Astrocyte of the cerebellum (primary cell): ENCODE data around the gene TESMIN.

ENCODE experiments used
- DNase-seq: peaks from one replicate; pipeline ENCODE4 v3.0.0-alpha.2; 2011; ENCODE audit warnings: low read depth
- H3K4me3 ChIP-seq: 2 replicates; pipeline ENCODE4 v1.5.1; 2011; ENCODE audit warnings: mild to moderate bottlenecking, low read depth, low read length, moderate library complexity
- CTCF ChIP-seq: IDR thresholded peaks from 2 replicates; pipeline ENCODE4 v1.5.1; 2012; ENCODE audit warnings: low read length, low read depth, moderate library complexity, mild to moderate bottlenecking; ENCODE audit errors: missing control alignments
- in situ Hi-C: cut with HindIII; loops from 2 replicates; pipeline ENCODE4 v1.10.0; 2017; ENCODE audit warnings: low sequenced_read_pairs

The TESMIN gene

GRCh38 chr11:68722143-68722542 is 29.2 kb downstream of the TESMIN start:
- no peak for DNase-seq
- no peak overlapping the region for H3K4me3 ChIP-seq
- in situ Hi-C loops, result no loop called here
- no peak for TF ChIP-seq CTCF

- in situ Hi-C loops, result no loop called here
- DNase-seq, result no peak
Measured at GRCh38 chr11:68721075-68721474, 30.2 kb downstream of the TESMIN start.

GRCh38 chr11:68715456-68716122 is 35.7 kb downstream of the TESMIN start:
- TF ChIP-seq CTCF, result no peak
- DNase-seq, result no peak
- in situ Hi-C loops, result no loop called here
- no peak overlapping the region for H3K4me3 ChIP-seq

More at GRCh38 chr11:68721075-68721474, 30.2 kb downstream of the TESMIN start:
- TF ChIP-seq CTCF, result no peak
- H3K4me3 ChIP-seq, result no peak overlapping the region

DNA sequence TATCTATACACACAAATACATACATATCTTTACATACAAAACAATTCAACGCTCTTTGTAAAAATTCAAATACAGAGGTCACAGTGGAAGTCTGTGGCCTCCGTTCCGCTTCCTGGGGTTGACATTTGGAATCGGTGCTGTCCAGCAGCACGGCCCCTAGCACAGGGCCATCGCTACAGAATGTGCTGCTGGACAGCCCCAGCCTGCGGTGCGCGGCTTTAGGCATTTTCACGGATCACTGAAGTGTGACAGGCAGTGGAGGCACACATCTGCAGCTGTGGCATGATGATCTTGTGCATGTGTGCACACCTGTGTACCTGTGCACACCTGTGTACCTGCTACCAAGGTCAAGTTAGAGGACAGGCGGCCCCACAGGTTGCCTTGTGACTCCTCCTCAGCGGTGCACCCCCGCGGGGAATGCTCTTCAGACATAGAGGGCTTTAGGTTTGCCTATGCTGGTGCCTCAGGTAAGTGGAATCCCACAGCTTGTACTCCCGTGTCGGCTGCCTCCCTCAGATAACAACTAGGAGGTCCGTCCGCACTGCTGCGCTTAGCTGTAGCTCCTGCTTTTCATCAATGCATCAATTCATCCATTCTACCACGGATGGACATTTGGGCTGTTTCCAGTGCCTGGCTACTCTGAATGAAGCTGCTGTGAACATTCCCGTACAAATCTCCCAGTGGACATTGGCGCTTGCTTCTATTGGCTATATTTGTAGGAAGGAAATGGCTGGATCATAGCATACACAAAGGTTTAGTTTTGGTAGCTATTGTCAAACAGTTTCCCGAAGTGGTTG is 37.1 kb downstream of the TESMIN start:
- TF ChIP-seq CTCF, result no peak
- in situ Hi-C loops, result loop anchor here (5.0 kb wide), 1 partner anchor 43 kb away; no protein-coding TSS in a partner anchor
- H3K4me3 ChIP-seq, result no peak overlapping the region
- DNase-seq, result no peak

DNA sequence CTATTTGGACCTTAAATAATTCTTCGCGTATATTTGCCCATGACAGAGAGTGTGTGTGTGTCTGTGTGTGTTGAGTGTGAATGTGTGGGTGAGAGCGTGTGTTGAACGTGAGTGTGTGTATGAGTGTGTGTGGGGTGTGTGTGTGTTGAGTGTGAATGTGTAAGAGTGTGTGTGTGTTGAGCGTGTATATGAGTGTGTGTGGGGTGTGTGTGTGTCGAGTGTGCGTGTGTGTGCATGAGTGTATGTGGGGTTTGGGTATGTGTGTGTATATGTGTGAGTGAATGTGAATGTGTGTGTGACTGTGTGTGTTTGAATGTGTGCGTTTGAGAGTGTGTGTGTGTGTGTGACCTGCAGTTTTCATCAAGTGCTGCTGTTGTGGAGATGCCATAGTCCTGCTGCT is 40.2 kb downstream of the TESMIN start:
- TF ChIP-seq CTCF, result no peak
- in situ Hi-C loops, result loop anchor here (5.0 kb wide), 1 partner anchor 46 kb away; no protein-coding TSS in a partner anchor
- DNase-seq, result no peak
- no peak overlapping the region for H3K4me3 ChIP-seq

- in situ Hi-C loops, result loop anchor here (5.0 kb wide), 1 partner anchor 47 kb away; no protein-coding TSS in a partner anchor
- no peak for DNase-seq
- no peak overlapping the region for H3K4me3 ChIP-seq
- TF ChIP-seq CTCF, result no peak
Measured at GRCh38 chr11:68710409-68710808, 40.9 kb downstream of the TESMIN start.
